GM13976 (cell line): ENCODE data around the gene NPAS3.

Experiments used
- DNase-seq: peaks from one replicate; pipeline ENCODE4 v3.0.0; 2012; ENCODE audit warnings: low spot score
- CTCF ChIP-seq: IDR thresholded peaks from 2 replicates; pipeline ENCODE4 v1.5.1; 2012; ENCODE audit warnings: borderline replicate concordance, mild to moderate bottlenecking; ENCODE audit not compliant: insufficient read depth; ENCODE audit errors: extremely low read depth, missing control alignments, control extremely low read depth
- in situ Hi-C: fragments of 300-500 bp; cut with MboI; formaldehyde crosslinking; loops from one replicate; pipeline ENCODE4 v1.12.0; 2022; ENCODE audit warnings: low sequenced_read_pairs, mixed read lengths, inconsistent platforms; ENCODE audit not compliant: unreplicated experiment

The NPAS3 gene

DNA sequence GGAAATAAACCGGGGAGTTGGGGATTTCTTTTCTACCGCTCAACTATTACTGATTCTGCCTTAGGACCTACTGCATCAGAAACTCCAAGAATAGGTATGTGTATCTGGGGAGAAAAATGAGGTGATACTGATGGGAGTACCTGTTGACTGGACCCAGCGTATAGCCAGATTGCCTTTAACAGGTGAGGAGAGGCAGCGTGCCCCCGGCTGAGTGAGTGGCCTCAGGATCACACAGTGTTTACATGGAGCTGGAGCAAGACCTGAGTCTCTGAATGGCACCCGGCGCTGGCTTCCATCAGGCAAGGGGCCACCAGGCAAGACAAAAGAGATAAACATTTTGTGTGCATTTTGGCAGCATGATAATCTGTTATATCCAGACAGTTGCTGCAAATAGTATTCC, 516.0 kb downstream of the NPAS3 start:
- in situ Hi-C loops: no loop called here
- no peak for TF ChIP-seq CTCF

DNA sequence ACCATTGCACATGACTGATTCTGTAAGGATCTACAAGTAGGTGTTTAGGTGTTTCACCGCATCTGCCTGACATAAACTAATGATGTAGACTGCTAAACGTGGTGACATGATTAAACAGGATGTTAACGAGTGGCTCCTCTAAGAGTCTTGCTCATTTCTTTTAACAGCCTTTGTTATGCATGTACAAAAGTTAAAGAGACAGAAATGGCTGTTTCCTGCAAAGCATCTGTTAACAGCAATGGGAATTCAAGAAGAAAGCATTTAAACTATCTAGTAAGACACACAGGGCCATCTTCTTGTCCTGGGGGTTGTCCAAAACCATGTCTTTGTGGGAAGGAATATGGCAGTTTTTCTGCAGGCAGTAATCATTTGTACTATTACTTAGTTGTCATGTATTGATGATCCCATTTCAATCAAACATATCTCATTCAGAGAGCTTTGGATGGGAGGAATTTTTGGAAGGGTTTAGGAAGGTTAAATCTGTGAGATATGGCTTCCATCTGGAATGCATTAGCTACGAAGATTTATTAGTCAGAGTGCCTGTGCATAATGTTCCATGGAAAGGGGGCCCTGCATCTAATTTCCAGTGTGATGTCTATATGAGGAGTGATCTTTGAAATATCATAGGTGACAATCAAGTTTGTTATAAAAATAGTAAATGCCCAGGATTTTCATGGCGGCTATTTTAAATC, 517.1 kb downstream of the NPAS3 start:
- TF ChIP-seq CTCF: no peak
- DNase-seq: no peak
- in situ Hi-C loops: no loop called here

More for the DNA sequence above, 516.0 kb downstream of the NPAS3 start:
- no peak for DNase-seq

GRCh38 chr14:33457021-33457420, 518.3 kb downstream of the NPAS3 start:
- in situ Hi-C loops: no loop called here
- TF ChIP-seq CTCF: no peak
- DNase-seq: no peak

- no peak for TF ChIP-seq CTCF
- in situ Hi-C loops: no loop called here
- no peak for DNase-seq
Observed at GRCh38 chr14:33457617-33458016, 518.9 kb downstream of the NPAS3 start.

DNA sequence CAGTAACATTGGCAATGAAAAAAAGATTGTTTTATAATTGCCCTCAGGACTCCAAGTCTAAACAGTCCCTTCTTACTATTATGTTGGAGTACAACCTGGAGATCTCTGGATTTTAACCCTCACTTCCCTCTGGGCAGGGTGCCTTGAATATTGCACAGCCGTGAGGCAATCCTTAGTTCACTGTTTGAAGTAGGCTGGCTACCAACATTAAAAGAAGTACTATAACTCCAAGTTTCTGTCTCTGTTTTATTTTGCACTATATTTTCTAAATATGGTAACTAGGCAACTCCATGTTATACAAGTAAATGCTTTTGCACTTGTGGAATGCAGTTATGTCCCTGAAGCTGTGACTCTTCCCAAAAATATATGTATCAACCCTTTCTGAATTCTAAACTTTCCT, 521.5 kb downstream of the NPAS3 start:
- in situ Hi-C loops: no loop called here
- no peak for TF ChIP-seq CTCF
- no peak for DNase-seq

DNA sequence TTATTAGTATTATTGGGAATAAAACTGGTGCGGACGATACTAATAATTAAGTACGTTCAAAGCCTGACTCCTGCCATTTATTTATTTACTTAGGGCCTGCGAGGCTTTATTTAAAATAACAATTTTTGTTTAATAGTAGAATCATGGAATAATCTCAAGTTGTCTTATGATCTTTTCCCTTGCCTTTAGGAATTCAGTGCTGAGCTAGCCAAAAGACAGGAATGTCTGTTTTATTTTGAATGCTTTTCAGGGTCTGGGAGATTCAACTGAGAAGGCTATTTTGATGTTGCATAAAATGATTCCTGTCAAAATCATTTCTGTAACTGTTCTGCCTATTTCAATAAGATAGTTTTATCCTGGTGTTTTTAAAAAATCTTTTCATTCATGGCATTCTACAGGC, 522.4 kb downstream of the NPAS3 start:
- no peak for TF ChIP-seq CTCF
- in situ Hi-C loops: no loop called here
- no peak for DNase-seq

- no peak for DNase-seq
- TF ChIP-seq CTCF: no peak
- in situ Hi-C loops: no loop called here
Observed at GRCh38 chr14:33463731-33464130, 525.1 kb downstream of the NPAS3 start.
